A549 (cell line): ENCODE measurements around the gene NCOA7. TPM values are rescaled to one million over a fixed set of nuclear protein-coding genes. Genes with fewer than 3 reads are reported as not detected.
A peak's percentile ranks its signal among the peaks of the same experiment; 100 is the strongest.

Experiments used
- ATAC-seq, 2 experiments: fragments of 200-7000 bp in 1 of 2; fragments of >200 bp in 1 of 2; cut with Nextera tagmentation in 1 of 2; cut with Tn5 transposase in 1 of 2; 3 replicates each; pipeline versions ENCODE4 v1.8.0 to v1.9.1; 2018 to 2020; ENCODE audit warnings: mild to moderate bottlenecking in 1 of 2, moderate library complexity in 1 of 2
- CTCF ChIA-PET: fragments of 300-600 bp; sonication (Branson Sonifier 250); formaldehyde crosslinking; extraction: SDS; loops from one replicate; lab custom pipeline; 2021; ENCODE audit warnings: antibody characterized with exemption, inconsistent platforms; lab: Yijun Ruan, JAX
- POLR2A ChIA-PET: fragments of 350-600 bp; formaldehyde crosslinking; extraction: SDS; loops from one replicate; lab custom pipeline; 2021; ENCODE audit warnings: antibody characterized with exemption, inconsistent platforms; lab: Yijun Ruan, JAX
- DNase-seq, 2 experiments: peaks; one replicate each; pipeline versions ENCODE4 v3.0.0 to v3.0.0-alpha.2; 2011 to 2016; ENCODE audit warnings: low read depth in 1 of 2, low spot score in 1 of 2
- FAIRE-seq: peaks from 2 replicates; lab custom pipeline; 2011; peaks lifted over from hg19 to GRCh38; lab: Jason Lieb, UNC
- H3K27ac ChIP-seq, 2 experiments: fragments of >200 bp; sonication (Bioruptor Twin); formaldehyde crosslinking; 3 replicates each; pipeline ENCODE4 v1.5.1; 2016 to 2017
- H3K4me1 ChIP-seq: fragments of >200 bp; sonication (Bioruptor Twin); formaldehyde crosslinking; 3 replicates; pipeline ENCODE4 v1.6.1; 2016
- H3K4me2 ChIP-seq: fragments of >200 bp; sonication (Bioruptor Twin); formaldehyde crosslinking; 3 replicates; pipeline ENCODE4 v1.6.1; 2016
- H3K4me3 ChIP-seq: fragments of >200 bp; sonication (Bioruptor Twin); formaldehyde crosslinking; 3 replicates; pipeline ENCODE4 v1.5.1; 2016
- H3K9me3 ChIP-seq: fragments of >200 bp; sonication (Bioruptor Twin); formaldehyde crosslinking; 3 replicates; pipeline ENCODE4 v1.6.1; 2016
- CBX8 ChIP-seq: fragments of 200-600 bp; sonication (generic); IDR thresholded peaks from 2 replicates; pipeline ENCODE4 v1.6.1; 2016
- CEBPB ChIP-seq, 2 experiments: fragments of >200 bp in 1 of 2; sonication (Bioruptor Twin) in 1 of 2; formaldehyde crosslinking in 1 of 2; IDR thresholded peaks; 2 replicates each; pipeline ENCODE4 v1.6.1; 2012 to 2016
- FOSL2 ChIP-seq, 2 experiments: fragments of 450-650 bp in 1 of 2; fragments of >200 bp in 1 of 2; sonication (Bioruptor Twin) in 1 of 2; formaldehyde crosslinking; IDR thresholded peaks; 2 replicates each; pipeline versions ENCODE4 v1.5.0 to v1.6.1; 2016 to 2020; ENCODE audit warnings: mild to moderate bottlenecking in 1 of 2, moderate library complexity in 1 of 2
- HDAC2 ChIP-seq: fragments of 200-600 bp; sonication (generic); IDR thresholded peaks from 2 replicates; pipeline ENCODE4 v1.6.1; 2016
- HOXB5 ChIP-seq: fragments of 250-450 bp; sonication (Bioruptor Pico); IDR thresholded peaks from 2 replicates; pipeline ENCODE4 v1.5.0; 2020; ENCODE audit warnings: mild to moderate bottlenecking, moderate library complexity
- KDM5A ChIP-seq: fragments of 200-600 bp; sonication (generic); IDR thresholded peaks from 2 replicates; pipeline ENCODE4 v1.6.1; 2016; ENCODE audit warnings: antibody characterized with exemption, mild to moderate bottlenecking
- MAFK ChIP-seq: fragments of 450-650 bp; IDR thresholded peaks from 2 replicates; pipeline ENCODE4 v1.6.1; 2014; ENCODE audit not compliant: partially characterized antibody
- NPAS2 ChIP-seq: fragments of 250-450 bp; sonication (Bioruptor Pico); IDR thresholded peaks from 2 replicates; pipeline ENCODE4 v1.8.0; 2022; ENCODE audit warnings: mild to moderate bottlenecking, moderate library complexity, borderline replicate concordance
- NR3C1 ChIP-seq: fragments of >200 bp; sonication (Bioruptor Twin); formaldehyde crosslinking; IDR thresholded peaks from 3 replicates; pipeline ENCODE4 v1.6.1; 2017
- ZNF302 ChIP-seq: fragments of 250-450 bp; sonication (Bioruptor Pico); IDR thresholded peaks from 2 replicates; pipeline ENCODE4 v1.9.0; 2021; ENCODE audit warnings: inconsistent platforms, mild to moderate bottlenecking, moderate library complexity
- WGBS: methylation state at CpG from one replicate; pipeline ENCODE4 v1.1.6; 2017; ENCODE audit errors: missing lambda C conversion rate; 5-methylcytosine and 5-hydroxymethylcytosine counted together
- polyA plus RNA-seq, 4 experiments: library from polyadenylated mRNA; depleted of rRNA in 3 of 4; stranded (reverse); fragments of >200 nt; fragmentation: RNase III in 1 of 4; extraction: RNeasy Plus Mini Kit Qiagen cat#74134 plus additional on column Dnase treatment in 1 of 4; gene quantifications; 2 replicates in 3 of 4; 3 replicates in 1 of 4; pipeline ENCODE4 v1.2.3, GENCODE V29; 2011 to 2017
- TF ChIP-seq, protein P1 (sequence below): IDR thresholded peaks from 2 replicates; pipeline ENCODE4 v1.6.1; 2012
- TF ChIP-seq, protein P2 (sequence below): fragments of 250-450 bp; sonication (Bioruptor Pico); IDR thresholded peaks from 2 replicates; pipeline ENCODE4 v1.5.0; 2021; ENCODE audit warnings: mild to moderate bottlenecking, moderate library complexity, borderline replicate concordance
- TF ChIP-seq, protein P3 (sequence below): fragments of >200 bp; sonication (Bioruptor Twin); formaldehyde crosslinking; IDR thresholded peaks from 3 replicates; pipeline ENCODE4 v1.6.1; 2016
- TF ChIP-seq, protein P4 (sequence below): fragments of >200 bp; sonication (Bioruptor Twin); formaldehyde crosslinking; IDR thresholded peaks from 3 replicates; pipeline ENCODE4 v1.5.1; 2016
- TF ChIP-seq, protein P5 (sequence below): fragments of 150-350 bp; IDR thresholded peaks from 2 replicates; pipeline ENCODE4 v1.6.1; 2014; ENCODE audit warnings: low read depth, mild to moderate bottlenecking, low read length

Gene NCOA7
- polyA plus RNA-seq, 2 of the 4 experiments (the other 2 are of a cell fraction): 66.4 to 195 TPM

DNA sequence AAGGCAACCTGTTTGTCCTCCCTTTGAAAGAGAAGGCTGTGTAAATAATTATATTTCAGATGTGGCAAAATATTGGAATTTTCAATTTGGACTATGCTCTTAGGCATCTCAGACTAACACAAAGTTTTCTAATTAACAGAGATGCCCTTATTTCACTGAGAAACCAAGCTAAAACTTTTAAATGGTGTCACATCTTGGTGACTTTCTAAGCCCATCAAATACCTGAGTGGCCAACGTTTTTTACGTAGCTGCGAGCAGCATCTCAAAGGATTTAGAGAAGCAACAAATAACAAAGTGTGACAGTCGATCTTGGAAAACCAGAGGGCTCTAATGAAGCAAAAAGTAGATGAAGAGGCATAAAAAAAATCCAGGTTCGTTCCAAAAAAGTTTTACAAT lies 44.7 kb upstream of the NCOA7 start:
- H3K9me3 ChIP-seq: no peaks in the 10 kb centered on the region; the same call in 2 of the 3 replicates
- no peak overlapping the region for H3K4me3 ChIP-seq
- FAIRE-seq: no peak
- no peak for DNase-seq
- 74% methylated on average over 5 of the region's 5 CpGs for WGBS
- no peak overlapping the region for H3K4me2 ChIP-seq
- POLR2A ChIA-PET: no interaction called here
- peaks cover 23% of the 10 kb centered on the region; the same call in 2 of the 3 replicates for H3K4me1 ChIP-seq
- H3K27ac ChIP-seq: no peak overlapping the region
- CTCF ChIA-PET: no interaction called here
- no peak for TF ChIP-seq NPAS2 (CRISPR knock-in tag)
- TF ChIP-seq, protein P1, sequence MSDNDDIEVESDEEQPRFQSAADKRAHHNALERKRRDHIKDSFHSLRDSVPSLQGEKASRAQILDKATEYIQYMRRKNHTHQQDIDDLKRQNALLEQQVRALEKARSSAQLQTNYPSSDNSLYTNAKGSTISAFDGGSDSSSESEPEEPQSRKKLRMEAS: no peak
- TF ChIP-seq, protein P2, sequence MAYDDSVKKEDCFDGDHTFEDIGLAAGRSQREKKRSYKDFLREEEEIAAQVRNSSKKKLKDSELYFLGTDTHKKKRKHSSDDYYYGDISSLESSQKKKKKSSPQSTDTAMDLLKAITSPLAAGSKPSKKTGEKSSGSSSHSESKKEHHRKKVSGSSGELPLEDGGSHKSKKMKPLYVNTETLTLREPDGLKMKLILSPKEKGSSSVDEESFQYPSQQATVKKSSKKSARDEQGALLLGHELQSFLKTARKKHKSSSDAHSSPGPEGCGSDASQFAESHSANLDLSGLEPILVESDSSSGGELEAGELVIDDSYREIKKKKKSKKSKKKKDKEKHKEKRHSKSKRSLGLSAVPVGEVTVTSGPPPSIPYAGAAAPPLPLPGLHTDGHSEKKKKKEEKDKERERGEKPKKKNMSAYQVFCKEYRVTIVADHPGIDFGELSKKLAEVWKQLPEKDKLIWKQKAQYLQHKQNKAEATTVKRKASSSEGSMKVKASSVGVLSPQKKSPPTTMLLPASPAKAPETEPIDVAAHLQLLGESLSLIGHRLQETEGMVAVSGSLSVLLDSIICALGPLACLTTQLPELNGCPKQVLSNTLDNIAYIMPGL: no peak
- TF ChIP-seq, protein P3, sequence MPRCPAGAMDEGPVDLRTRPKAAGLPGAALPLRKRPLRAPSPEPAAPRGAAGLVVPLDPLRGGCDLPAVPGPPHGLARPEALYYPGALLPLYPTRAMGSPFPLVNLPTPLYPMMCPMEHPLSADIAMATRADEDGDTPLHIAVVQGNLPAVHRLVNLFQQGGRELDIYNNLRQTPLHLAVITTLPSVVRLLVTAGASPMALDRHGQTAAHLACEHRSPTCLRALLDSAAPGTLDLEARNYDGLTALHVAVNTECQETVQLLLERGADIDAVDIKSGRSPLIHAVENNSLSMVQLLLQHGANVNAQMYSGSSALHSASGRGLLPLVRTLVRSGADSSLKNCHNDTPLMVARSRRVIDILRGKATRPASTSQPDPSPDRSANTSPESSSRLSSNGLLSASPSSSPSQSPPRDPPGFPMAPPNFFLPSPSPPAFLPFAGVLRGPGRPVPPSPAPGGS: no peak
- TF ChIP-seq, protein P4, sequence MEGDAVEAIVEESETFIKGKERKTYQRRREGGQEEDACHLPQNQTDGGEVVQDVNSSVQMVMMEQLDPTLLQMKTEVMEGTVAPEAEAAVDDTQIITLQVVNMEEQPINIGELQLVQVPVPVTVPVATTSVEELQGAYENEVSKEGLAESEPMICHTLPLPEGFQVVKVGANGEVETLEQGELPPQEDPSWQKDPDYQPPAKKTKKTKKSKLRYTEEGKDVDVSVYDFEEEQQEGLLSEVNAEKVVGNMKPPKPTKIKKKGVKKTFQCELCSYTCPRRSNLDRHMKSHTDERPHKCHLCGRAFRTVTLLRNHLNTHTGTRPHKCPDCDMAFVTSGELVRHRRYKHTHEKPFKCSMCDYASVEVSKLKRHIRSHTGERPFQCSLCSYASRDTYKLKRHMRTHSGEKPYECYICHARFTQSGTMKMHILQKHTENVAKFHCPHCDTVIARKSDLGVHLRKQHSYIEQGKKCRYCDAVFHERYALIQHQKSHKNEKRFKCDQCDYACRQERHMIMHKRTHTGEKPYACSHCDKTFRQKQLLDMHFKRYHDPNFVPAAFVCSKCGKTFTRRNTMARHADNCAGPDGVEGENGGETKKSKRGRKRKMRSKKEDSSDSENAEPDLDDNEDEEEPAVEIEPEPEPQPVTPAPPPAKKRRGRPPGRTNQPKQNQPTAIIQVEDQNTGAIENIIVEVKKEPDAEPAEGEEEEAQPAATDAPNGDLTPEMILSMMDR: no peak
- no peak for TF ChIP-seq HOXB5 (CRISPR knock-in tag)
- no peak for TF ChIP-seq NR3C1
- TF ChIP-seq HDAC2: no peak
- no peak for TF ChIP-seq CEBPB (IDR thresholded peaks at IDR 0.05)
- TF ChIP-seq ZNF302: no peak
- ATAC-seq: no peak

DNA sequence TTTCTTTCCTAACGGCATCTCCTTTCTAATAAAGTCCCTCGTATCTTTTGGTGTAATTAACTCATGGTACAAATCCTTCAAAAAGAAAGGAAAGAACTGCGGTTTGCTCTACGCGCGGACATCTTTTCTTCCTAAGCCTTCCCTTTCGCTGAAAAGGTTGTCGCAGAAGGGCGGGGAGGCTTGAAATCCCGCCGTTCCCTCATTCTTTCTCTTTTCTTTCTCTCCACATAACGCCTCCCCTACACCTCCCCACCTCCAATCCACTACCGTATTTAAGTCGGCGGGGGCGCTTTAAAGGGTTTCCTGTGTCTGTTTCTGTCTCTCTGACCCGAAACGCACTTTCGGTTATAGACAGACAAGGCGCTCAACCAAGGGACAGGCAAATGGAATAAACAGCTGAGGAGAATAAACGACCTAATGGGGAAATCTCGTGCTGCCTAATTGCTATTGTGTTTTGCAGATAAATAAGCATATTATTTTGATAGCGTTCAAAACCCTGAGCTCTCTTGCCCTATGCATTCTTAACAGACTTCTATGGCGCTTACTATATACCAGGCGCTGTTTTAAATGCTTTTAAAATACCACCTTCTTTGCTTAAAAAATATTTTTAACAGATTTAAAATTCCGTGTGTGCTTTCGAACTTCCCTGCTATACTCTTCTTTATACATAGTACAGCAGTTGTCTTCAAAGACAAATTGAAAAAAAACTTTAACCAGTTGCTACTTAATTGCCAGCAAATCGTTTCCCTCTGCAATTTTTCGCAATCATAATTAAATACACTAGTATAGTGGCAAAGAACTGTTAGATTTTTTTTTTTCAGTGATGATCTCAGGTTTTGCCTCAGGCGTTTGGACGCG lies 43.8 kb upstream of the NCOA7 start:
- peak overlapping the region; percentile 76; the same call in 2 of the 3 replicates for H3K4me3 ChIP-seq
- TF ChIP-seq ZNF302 (no peak), CBX8 (0 out of 2 replicates have a peak, but pooled peaks have one; percentile 70), FOSL2 (IDR thresholded peaks at IDR 0.05) (no peak), FOSL2 (CRISPR knock-in tag; IDR thresholded peaks at IDR 0.05) (no peak), KDM5A (no peak), MAFK (no peak)
- TF ChIP-seq, protein P4: no peak
- TF ChIP-seq, protein P5, sequence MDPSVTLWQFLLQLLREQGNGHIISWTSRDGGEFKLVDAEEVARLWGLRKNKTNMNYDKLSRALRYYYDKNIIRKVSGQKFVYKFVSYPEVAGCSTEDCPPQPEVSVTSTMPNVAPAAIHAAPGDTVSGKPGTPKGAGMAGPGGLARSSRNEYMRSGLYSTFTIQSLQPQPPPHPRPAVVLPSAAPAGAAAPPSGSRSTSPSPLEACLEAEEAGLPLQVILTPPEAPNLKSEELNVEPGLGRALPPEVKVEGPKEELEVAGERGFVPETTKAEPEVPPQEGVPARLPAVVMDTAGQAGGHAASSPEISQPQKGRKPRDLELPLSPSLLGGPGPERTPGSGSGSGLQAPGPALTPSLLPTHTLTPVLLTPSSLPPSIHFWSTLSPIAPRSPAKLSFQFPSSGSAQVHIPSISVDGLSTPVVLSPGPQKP: no peak
- TF ChIP-seq, protein P3: no peak
- TF ChIP-seq, protein P2: no peak
- POLR2A ChIA-PET: no interaction called here
- no peak for ATAC-seq
- H3K4me2 ChIP-seq: peak overlapping the region; percentile 100
- H3K27ac ChIP-seq: no peak overlapping the region
- no peak for FAIRE-seq
- H3K4me1 ChIP-seq: peaks cover 23% of the 10 kb centered on the region; the same call in 2 of the 3 replicates
- DNase-seq: peak in 1 of 2 experiments; percentile 27
- 33% methylated on average over 32 of the region's 32 CpGs for WGBS
- H3K9me3 ChIP-seq: no peaks in the 10 kb centered on the region; the same call in 2 of the 3 replicates
- CTCF ChIA-PET: interaction anchor here (1.6 kb wide), 1 partner anchor 436 kb away, joined by 4 read pairs; no protein-coding TSS in a partner anchor
